ENCODE measurements around the gene MMADHC. TPM values are rescaled to one million over a fixed set of nuclear protein-coding genes. Genes with fewer than 3 reads are reported as not detected.

Gene MMADHC
- total RNA-seq, 1 donor = 187 TPM

- peaks cover 4% of the 10 kb centered on the region for H3K4me1 ChIP-seq (ENCODE audit: insufficient read depth, low read length)
- no peak overlapping the region for H3K4me3 ChIP-seq (ENCODE audit: insufficient read depth, low read length)
- no peak overlapping the region for H2AFZ ChIP-seq (ENCODE audit: low read length)
- H3K9me3 ChIP-seq (ENCODE audit: low read depth, low read length) = no peaks in the 10 kb centered on the region
- H3K36me3 ChIP-seq (ENCODE audit: insufficient read depth, low read length) = peaks cover 82% of the 10 kb centered on the region
- no peak overlapping the region for H3K4me2 ChIP-seq (ENCODE audit: insufficient read depth, low read length)
- H4K20me1 ChIP-seq (ENCODE audit: insufficient read depth, low read length) = peaks cover 21% of the 10 kb centered on the region
- DNase-seq (ENCODE audit: insufficient read length, low spot score, missing footprints) = no peak
- H3K27ac ChIP-seq (ENCODE audit: low read depth, low read length) = no peak overlapping the region
- no peak for TF ChIP-seq CTCF (IDR thresholded peaks at IDR 0.05; ENCODE audit: extremely low read depth, low read depth, low read length)
- H3K79me2 ChIP-seq (ENCODE audit: insufficient read depth, low read length) = peaks cover 36% of the 10 kb centered on the region
- no peaks in the 10 kb centered on the region for H3K27me3 ChIP-seq (ENCODE audit: insufficient read depth, low read length)
Measured at GRCh38 chr2:149575752-149576151, 11.8 kb downstream of the MMADHC start.

GRCh38 chr2:149575277-149575676, 12.3 kb downstream of the MMADHC start:
- Histone ChIP-seq H3K36me3 (ENCODE audit: insufficient read depth, low read length) (peaks cover 83% of the 10 kb centered on the region), H4K20me1 (ENCODE audit: insufficient read depth, low read length) (peaks cover 21% of the 10 kb centered on the region), H3K27me3 (ENCODE audit: insufficient read depth, low read length) (no peaks in the 10 kb centered on the region), H3K27ac (ENCODE audit: low read depth, low read length) (no peak overlapping the region), H3K4me3 (ENCODE audit: insufficient read depth, low read length) (no peak overlapping the region), H3K4me1 (ENCODE audit: insufficient read depth, low read length) (no peaks in the 10 kb centered on the region), H3K9me3 (ENCODE audit: low read depth, low read length) (no peaks in the 10 kb centered on the region), H2AFZ (ENCODE audit: low read length) (no peak overlapping the region), H3K4me2 (ENCODE audit: insufficient read depth, low read length) (no peak overlapping the region), H3K79me2 (ENCODE audit: insufficient read depth, low read length) (peaks cover 31% of the 10 kb centered on the region)
- TF ChIP-seq CTCF (IDR thresholded peaks at IDR 0.05; ENCODE audit: extremely low read depth, low read depth, low read length) = no peak
- DNase-seq (ENCODE audit: insufficient read length, low spot score, missing footprints) = no peak

GRCh38 chr2:149573760-149574159, 13.8 kb downstream of the MMADHC start:
- Histone ChIP-seq H3K79me2 (ENCODE audit: insufficient read depth, low read length) (peaks cover 20% of the 10 kb centered on the region), H3K36me3 (ENCODE audit: insufficient read depth, low read length) (peaks cover 86% of the 10 kb centered on the region), H3K4me1 (ENCODE audit: insufficient read depth, low read length) (no peaks in the 10 kb centered on the region), H3K4me3 (ENCODE audit: insufficient read depth, low read length) (no peak overlapping the region), H3K9me3 (ENCODE audit: low read depth, low read length) (no peaks in the 10 kb centered on the region), H3K27ac (ENCODE audit: low read depth, low read length) (peak overlapping the region; percentile 2), H2AFZ (ENCODE audit: low read length) (no peak overlapping the region), H3K27me3 (ENCODE audit: insufficient read depth, low read length) (no peaks in the 10 kb centered on the region), H4K20me1 (ENCODE audit: insufficient read depth, low read length) (peaks cover 18% of the 10 kb centered on the region), H3K4me2 (ENCODE audit: insufficient read depth, low read length) (no peak overlapping the region)
- peak; percentile 47 for TF ChIP-seq CTCF (IDR thresholded peaks at IDR 0.05; ENCODE audit: extremely low read depth, low read depth, low read length)
- DNase-seq (ENCODE audit: insufficient read length, low spot score, missing footprints) = no peak

GRCh38 chr2:149572102-149572953, 15.2 kb downstream of the MMADHC start:
- H2AFZ ChIP-seq (ENCODE audit: low read length) = no peak overlapping the region
- H3K27me3 ChIP-seq (ENCODE audit: insufficient read depth, low read length) = no peaks in the 10 kb centered on the region
- H3K4me2 ChIP-seq (ENCODE audit: insufficient read depth, low read length) = no peak overlapping the region
- H4K20me1 ChIP-seq (ENCODE audit: insufficient read depth, low read length) = peaks cover 18% of the 10 kb centered on the region
- H3K79me2 ChIP-seq (ENCODE audit: insufficient read depth, low read length) = peaks cover 16% of the 10 kb centered on the region
- no peak overlapping the region for H3K4me3 ChIP-seq (ENCODE audit: insufficient read depth, low read length)
- no peaks in the 10 kb centered on the region for H3K4me1 ChIP-seq (ENCODE audit: insufficient read depth, low read length)
- peak overlapping the region; percentile 2 for H3K27ac ChIP-seq (ENCODE audit: low read depth, low read length)
- no peak for TF ChIP-seq CTCF (IDR thresholded peaks at IDR 0.05; ENCODE audit: extremely low read depth, low read depth, low read length)
- DNase-seq (ENCODE audit: insufficient read length, low spot score, missing footprints) = no peak
- H3K9me3 ChIP-seq (ENCODE audit: low read depth, low read length) = no peaks in the 10 kb centered on the region
- peaks cover 87% of the 10 kb centered on the region for H3K36me3 ChIP-seq (ENCODE audit: insufficient read depth, low read length)
